HT-29 (cell line): ENCODE measurements around the gene GRID1. TPM values are rescaled to one million over a fixed set of nuclear protein-coding genes. Genes with fewer than 3 reads are reported as not detected.
"Not testable (repeated sequence)": the region's sequence is repeated elsewhere in the genome, so short reads cannot be mapped to it uniquely, and the experiment has no call there.

Source experiments
- DNase-seq: peaks from one replicate; pipeline ENCODE4 v3.0.0-alpha.2; 2015; ENCODE audit warnings: low spot score
- total RNA-seq: library from RNA; depleted of rRNA; stranded (reverse); fragments of >200 nt; shearing (Covaris generic); gene quantifications from 2 replicates; pipeline ENCODE4 v1.2.3, GENCODE V29; 2014

The GRID1 gene
- total RNA-seq, 1 experiment from 2014 or later = not detected

DNA sequence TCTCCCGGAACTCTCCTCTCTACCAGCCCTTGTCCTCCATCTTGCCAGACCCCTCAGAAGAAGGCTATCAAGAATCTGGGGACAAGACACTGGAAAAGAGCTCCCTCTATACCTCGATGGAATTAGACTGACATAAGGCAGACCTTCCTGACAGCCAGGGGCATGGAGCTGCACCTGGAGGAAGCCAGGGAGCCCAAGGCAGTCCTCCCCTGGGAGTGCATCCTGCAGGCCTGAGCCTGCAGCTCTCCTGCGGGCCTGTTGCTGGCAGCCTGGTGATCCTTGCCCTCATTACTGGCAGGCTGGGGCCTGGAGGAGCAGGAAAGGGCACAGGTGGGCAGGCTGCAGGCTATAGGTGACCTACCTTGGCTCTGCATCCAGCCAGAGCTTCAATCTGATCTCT lies 323.4 kb downstream of the GRID1 start:
- no peak for DNase-seq

DNA sequence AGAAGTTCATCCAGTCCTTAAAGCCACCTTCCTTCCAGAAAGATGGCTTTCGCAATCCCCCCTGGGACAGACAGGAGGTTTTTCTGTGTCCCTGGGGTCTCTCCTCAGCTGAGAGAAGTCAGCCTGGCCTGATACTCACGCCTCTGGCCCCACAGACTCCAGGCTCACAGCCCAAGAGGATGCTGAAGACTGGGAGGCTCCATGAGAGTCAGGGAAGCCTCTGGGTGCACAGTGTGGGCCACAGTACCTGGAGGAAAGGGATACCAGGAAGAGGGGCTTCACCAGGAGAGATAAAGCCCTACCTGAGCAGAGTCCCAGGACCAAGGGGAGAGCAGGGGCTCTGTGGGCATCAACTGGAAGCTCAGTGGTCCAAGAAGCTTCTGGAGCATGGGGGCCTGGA lies 324.4 kb downstream of the GRID1 start:
- DNase-seq = no peak

DNA sequence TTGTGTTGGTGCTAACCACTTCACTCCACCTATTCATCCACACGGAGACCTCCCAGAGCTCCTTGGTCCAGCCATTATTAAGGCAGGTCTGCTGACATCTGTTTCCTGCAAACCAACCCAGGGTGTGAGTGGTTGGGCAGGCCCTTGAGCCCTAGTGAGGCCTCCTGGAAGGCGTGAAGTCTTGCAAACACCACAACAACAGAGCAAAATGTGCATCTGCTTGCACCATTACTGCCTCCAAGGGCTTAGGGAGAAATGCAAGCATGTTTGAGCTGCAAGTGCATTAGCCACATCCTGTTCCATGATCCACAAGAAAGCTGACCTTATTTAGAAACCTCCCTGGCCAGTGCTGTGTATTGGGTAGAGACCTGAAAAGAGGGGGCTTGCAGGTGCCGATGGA lies 325.5 kb downstream of the GRID1 start:
- no peak for DNase-seq

DNA sequence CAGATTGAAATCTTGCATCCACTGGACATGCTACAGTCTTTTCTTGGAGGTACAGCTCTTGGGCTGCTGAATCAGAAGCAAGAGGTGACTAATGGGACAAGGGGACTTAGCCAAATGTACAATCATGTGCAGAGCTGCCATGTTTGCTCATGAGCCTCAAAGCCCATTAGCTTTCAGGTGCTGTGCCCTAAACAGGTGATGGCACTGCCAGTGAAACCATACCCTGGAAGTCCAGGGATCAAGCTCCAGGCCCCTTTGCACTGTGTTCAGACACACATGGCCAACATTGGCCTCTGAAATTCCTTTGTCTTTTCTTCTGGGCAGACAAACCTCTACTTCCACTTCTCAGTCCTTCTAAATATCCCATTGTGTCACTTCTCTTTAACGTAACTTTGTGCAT lies 328.2 kb downstream of the GRID1 start:
- no peak for DNase-seq

DNA sequence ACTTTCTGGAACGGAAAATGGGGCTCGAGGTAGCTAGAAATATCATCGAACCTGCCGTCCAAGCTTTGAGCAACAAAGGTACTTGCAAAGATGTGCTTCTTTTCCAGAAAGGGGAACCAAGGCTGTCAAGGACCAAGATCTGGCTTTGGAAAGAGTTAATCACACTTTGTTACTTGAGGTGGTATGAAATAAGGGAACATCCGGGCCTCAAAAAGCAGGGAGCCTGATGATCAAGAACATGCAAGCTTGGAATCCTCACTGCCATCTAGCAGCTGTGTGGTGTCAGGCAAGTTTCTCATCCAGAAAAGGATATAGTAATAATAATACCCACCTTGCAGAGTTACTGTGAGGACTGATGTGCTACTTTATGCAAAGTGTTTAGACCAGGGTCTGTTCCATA lies 329.5 kb downstream of the GRID1 start:
- DNase-seq = no peak

DNA sequence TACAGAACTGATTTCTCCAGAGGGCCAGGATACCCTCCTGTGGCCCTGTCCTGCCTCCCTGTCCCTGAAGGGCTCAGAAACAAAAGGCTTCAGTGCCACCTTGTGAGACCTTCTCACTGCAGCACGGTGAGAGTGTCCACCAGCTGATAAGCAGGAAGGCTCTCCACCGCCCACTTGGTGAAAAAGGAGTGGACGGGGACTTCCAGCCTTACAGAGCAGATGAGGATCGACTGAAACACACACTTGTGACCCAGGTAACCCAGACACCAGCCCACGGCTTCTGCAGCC lies 330.1 kb downstream of the GRID1 start:
- no peak for DNase-seq

DNA sequence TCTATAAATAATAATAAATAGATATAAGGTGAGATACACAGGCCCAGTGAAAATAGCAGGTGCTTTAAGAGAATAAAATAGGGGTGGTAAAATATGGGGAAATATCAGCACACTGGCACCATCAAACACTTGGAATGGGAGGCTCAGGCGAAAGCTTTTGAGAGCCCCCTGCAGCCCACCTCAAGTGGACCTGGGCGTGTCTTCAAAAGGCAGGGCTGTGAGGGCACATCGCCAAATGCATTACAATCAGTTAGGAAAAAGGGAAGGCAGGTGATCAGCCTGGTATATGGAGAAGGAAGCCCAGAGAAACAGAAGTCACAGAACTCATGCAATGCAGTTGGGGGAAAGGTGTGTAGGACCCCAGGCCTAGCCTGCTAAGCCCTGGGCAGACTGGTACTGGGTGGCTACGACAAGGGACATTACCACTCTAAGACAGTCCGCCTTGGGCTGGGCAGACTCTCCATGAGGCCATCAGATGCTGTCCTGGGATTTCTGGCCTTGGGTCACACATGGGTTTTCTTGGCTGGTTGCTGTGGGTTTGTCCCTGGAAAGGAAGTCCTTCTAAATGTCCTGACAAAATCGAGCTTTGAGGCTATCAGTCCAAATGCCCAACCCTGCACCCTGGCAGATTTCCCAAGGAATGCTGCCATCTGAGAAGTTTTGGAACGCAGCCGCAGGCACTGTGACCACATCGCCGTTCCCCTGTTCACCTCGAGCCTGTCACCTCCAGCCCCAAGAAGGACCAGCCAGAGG lies 330.6 kb downstream of the GRID1 start:
- no peak for DNase-seq

DNA sequence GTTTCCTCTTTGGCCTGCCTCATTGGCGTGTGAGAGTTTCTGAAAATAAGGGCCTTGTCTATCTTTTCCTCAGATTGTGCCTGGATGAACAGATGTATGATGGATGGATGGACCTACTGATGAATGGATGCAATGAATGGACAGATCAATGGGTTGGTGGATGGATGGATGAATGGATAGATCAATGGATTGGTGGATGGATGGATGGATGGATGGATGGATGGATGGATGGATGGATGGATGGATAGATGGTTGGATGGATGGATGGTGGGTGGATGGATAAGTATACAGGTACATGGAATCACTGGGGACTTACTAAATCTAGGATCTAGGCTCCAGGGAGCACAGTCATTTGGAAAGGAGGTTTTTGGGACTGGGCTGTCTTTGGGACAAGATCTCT lies 331.9 kb downstream of the GRID1 start:
- no peak for DNase-seq

DNA sequence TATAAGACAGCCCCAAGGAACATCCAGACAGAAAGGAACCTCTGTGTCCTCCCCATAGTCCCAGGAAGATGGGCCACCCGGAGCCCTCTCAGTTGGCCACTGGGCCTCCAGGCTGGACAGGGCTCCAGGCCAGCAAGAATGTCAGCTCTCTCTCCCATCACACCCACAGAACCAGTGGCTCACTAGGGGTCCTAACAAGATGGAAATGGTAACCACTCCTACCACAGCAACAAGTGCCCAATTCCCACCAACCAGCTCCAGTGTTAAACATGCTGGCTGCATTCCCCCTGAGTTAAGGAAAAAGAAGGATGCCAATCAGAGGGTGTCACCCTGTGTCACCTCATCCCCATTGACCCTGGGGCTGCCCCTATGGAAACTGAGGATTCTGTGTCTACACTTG lies 333.0 kb downstream of the GRID1 start:
- DNase-seq = no peak

DNA sequence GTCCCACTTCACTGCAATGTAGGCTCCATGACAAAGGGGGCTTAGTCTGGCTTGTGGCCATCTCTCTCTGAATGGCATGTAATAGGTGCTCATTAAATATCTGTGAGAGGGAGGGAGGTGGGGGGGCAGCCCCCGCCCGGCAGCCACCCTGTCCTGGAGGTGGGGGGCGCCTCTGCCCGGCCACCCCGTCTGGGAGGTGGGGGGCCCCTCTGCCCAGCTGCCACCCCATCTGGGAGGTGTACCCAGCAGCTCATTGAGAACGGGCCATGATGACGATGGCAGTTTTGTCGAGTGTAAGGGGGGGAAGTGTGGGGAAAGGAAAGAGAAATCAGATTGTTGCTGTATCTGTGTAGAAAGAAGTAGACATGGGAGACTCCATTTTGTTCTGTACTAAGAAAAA lies 334.5 kb downstream of the GRID1 start:
- not testable (repeated sequence) for DNase-seq

DNA sequence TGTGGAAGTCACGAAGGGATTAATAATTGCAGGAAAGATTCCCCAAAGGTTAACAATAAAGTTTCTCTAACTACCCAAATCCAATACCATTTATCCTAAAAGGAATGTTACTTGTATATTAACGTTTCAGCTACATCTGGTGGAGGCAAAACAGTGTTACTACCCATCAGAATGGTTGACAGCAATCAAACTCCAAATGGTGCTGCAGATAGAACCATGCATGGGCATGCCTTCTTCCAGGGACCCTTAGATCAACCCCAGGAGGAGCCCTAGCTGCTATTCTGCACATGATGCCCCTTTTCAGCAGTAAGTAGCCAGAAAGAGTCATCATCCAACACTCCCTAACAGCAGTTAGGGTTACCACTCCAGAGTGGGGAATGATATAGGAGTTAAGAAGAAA lies 336.3 kb downstream of the GRID1 start:
- DNase-seq = no peak

DNA sequence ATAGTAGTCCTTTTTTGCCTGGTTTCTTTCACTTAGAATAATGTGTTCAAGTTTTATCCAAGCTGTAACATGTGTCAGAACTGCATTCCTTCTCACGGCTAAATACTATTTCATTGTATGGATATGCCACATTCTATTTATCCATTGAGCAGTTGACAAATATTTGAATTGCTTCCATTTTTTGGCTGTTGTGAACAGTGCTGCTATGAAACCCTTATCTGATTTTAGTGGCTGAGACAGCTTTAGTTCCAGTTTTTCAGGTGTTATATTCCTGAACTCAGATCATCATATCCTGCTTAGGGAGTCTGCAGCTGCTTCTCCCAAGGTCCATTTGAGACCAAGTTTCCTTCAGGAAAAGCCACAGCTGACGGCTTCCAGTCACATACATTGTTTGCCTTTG lies 339.2 kb downstream of the GRID1 start:
- DNase-seq = no peak

DNA sequence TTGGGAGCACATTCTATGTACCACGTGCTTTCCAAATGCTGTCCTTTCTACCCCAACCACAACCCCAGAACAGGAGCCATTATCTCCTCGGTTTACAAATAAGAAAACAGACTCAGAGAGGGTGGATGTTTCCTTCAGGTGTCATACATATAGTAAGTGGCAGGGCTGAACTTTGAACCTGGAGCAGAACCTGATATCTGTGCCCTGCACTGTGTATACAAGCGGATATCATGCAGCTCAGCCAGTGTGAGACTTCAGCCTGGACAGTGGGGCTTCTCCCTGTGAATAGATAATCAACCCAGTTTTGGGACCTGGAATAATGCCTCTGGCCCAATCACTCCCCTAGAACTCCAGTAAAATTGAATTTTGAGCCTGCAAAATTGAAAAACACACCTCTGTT lies 341.1 kb downstream of the GRID1 start:
- DNase-seq = no peak

DNA sequence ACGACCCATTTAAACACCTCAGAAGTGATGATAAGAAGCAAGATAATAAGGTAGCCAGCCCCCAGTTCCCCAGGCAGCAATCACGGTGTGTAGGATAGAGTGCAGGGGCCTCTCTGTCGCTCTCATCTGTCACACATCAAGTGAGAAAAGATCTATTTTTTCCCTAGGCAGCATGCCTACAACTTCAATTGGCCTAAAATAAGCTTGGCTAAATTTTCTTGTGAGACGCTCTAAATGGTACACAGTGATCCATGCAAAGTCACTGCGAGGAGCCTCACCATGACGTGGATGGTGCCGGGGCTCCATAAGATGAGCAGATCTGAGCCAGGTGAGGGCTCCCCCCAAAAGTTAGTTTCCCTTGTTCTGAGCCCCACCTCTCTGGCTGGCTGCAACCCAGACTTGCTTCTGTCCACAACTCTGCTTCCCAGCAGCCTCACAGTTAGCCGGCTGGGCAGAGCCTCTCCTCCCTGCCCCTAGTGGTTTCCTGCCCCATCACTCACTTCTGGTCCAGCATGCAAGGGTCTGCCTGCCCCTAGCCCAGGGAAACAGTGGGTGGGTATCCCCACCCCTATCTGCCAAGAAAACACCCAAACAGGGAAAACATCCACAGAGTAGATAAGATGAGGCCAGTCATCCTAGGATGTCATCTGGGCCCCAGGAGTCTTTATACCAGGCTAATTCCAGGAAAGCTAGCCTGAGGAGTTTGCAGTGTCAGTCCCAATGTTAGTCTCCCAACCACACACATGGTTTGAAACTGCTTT lies 342.1 kb downstream of the GRID1 start:
- DNase-seq = no peak

DNA sequence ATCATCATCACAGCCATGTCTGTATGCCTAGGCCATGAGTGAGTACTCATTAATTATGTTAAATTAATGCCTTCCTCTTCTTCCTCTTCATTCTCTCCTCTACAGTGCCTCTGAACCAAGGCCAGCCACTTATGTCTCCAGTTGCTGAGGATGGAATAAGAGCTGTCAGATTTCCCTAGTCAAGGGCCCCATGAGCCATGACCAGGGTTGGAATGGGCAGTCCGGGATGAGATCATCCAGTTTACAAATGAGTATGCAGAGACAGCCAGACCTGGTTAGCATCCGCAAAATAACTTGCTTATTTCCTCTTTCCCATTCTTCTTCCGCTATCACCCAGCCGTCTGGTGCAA lies 342.7 kb downstream of the GRID1 start:
- no peak for DNase-seq

DNA sequence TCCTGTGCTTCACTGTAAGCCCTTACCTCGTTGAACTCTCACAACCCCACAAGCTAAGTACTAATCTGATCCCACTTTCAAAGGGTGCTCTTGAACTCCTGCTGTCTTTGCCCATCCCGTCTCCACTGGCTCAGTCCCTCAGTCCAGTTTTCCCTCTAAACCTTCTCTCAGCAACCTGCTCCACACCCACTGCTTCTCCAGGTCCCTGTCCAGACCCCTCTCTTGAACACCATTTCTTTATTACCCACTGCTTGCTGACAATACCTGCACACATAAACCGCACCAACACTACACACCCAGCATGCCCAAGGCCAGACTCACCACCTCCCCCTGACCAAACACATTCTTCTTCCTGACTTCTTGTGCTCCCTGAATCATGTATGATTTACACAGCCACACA lies 343.3 kb downstream of the GRID1 start:
- no peak for DNase-seq

DNA sequence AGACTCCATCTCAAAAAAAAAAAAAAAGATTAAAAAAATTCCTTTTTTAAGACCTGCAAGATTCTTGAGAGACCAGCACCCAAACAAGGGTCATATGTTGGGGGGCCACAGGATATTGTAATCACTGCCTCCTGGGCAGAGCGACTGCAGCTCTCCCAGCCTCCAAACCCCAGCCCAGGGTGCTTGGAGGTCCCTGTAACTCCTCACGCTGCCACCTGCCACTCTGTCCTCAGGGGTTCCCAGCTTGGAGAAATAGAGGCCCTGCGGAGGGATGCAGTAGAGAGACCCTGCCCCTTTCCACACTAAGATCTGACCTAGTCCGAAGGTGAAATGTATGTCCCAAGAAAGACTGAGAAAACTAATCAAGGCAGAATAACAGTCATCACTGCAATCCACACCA lies 343.7 kb downstream of the GRID1 start:
- no peak for DNase-seq

DNA sequence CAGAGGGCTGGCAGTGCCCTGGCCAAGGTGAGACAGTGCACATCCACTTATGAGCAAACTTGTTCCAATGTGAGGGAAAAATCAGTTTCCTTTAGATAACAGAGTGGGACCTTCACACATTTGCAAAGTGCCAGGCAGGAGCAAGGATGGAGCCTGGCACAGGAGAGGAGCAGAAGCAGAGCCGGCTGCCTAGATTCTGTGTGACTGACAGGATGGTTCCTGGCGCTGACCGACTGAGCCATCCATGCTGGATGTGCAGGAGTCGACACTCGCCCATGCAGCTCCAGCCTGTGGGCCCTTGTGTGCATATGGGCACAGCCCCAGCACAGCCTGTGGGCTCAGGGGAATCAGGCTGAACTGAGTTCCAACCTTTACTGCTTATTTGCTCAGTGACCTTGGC lies 346.5 kb downstream of the GRID1 start:
- DNase-seq = no peak

DNA sequence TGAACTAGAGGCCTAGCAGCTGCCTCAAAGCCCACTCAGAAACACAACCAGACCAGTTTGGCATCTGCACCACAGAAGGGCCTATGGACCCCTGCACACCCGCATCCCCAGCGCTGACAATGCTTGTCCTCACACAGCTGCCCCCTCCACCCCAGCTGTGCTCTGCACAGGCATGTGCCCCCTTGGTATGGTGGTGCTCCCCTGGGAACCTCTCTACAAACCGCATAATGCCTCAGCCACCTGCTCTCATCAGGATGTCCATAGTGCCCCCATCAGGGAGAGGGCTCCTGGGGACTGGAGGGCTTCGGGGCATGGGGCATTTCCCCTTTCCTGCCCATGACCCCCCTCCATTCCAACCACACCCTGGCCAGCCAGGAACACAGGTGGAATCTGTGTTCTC lies 347.5 kb downstream of the GRID1 start:
- no peak for DNase-seq

DNA sequence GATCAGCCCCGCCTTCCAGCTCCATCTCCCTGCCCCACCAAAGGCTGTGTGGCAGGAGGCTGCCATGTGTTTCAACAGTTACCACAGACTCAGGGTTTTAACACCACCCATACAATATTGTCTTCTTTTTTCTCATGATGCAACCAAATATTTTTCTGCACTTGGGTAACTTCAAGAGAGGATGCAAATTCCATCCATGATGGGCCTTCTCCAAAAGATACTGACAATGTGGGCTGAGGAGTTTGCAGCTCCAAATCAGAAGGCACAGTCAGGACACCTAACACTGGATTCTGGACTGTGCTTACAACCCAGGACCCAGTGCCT lies 347.9 kb downstream of the GRID1 start:
- no peak for DNase-seq

DNA sequence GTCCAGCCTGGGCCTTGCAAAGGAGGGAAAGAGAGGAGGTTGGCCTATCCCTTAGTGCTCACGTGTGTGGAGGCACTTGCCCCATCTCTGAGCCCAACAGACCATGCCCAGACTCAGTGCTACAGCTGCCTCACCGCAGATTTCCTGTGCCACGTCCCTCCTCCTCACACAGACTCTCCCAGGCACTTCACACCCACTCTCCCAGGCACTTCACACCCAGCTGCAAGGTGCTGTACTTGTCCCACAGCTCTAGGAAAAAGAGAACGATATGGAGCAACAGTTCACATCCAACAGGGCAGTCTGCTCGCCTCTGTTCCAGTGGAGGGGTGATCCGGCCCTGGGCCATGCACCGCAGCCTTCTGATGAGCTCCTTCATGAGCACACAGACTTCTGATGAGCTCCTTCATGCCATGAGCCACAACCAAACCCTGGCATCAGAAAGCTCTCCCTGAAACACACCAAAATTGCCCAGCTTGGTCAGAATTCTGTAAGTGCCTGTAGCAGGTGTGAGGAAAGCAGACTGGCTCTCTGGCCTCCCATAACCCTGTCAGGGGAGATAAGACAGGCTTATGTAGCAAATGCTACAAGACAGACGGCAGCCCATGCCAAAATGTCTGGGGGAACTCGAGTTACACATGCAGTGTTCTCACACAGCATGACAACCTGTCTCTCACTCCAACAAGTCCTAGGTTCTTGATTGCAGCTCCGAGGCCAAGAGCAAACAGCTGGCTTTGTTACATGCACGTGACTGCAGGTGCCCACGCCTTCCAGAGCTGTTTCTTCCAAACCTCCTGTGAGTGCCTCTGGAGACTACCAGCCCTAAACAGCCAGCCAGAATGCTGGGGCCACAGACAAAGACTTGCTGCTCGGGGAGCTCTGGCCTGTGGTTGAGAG lies 348.5 kb downstream of the GRID1 start:
- no peak for DNase-seq

DNA sequence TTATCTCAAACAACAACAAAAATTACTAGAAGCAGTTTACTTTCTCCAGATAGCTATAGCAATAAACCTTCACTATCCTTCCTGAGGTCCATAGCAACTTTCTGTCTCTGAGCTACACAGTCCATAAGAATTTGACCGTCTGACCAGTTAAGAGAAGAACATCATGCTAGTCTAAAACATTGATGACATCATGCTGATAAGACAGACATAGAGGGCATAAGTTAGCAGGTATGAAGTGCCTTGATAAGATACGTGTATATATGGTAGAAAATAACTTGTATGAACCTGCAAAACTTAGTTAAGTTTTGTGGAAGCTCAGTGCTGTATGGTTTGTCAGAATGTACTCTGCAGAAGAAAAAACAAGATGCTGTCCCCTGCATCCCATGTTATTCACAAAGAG lies 353.0 kb downstream of the GRID1 start:
- no peak for DNase-seq

DNA sequence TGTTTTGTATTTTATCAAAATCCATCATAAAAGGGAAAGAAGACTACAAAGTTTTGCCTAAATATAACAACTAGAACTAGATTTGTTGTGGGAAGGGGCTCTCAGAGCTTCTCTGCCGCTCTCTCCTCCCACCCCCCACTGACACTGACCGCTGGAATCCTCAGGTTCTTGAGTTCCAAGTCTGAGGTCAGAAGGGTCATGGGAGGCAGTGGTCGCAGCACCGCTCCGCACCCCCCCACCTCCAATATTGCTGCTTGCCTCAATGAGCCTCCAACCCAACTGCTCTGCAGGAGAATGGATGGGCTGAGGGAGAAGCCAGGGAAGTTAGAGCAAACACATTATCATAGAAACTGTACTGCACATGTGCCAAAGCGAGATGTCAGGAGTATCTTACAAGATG lies 359.4 kb downstream of the GRID1 start:
- no peak for DNase-seq
